ENCODE data around the gene CATSPERD.

DNA sequence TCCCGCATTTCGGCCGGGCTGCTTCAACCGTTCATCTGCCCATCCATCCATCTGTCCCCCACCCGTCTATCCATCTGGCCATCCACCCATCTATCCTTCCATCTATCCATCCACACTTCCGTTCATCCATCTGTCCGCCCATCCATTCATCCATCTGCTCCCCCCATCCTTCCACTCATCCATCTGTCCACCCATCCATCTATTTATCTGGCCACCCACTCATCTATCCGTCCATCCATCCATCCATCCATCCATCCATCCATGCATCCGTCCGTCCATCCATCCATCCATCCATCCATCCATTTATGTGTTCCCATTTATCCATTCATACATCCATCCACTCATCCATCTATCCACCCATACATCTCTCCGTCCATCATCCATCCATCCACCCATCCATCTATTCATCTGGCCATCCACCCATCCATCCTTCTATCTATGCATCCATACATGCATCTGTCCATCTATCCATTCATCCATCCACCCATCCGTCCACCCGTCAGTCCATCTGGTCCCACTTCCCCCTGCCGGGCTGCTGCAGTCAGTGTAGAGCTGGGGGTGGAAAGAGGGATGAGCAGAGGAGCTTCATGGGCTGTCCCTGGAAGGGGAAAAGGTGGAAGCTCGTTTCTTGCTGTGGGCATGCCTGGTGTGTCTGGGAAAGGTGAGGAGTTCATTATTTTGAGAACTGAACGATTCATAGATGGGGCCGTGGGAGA is 38.9 kb upstream of the CATSPERD start:
- no peak for TF ChIP-seq EZH2 (IDR thresholded peaks at IDR 0.05; ENCODE audit: low read length)
- TF ChIP-seq, protein P1, sequence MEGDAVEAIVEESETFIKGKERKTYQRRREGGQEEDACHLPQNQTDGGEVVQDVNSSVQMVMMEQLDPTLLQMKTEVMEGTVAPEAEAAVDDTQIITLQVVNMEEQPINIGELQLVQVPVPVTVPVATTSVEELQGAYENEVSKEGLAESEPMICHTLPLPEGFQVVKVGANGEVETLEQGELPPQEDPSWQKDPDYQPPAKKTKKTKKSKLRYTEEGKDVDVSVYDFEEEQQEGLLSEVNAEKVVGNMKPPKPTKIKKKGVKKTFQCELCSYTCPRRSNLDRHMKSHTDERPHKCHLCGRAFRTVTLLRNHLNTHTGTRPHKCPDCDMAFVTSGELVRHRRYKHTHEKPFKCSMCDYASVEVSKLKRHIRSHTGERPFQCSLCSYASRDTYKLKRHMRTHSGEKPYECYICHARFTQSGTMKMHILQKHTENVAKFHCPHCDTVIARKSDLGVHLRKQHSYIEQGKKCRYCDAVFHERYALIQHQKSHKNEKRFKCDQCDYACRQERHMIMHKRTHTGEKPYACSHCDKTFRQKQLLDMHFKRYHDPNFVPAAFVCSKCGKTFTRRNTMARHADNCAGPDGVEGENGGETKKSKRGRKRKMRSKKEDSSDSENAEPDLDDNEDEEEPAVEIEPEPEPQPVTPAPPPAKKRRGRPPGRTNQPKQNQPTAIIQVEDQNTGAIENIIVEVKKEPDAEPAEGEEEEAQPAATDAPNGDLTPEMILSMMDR (optimal IDR thresholded peaks at IDR 0.05 in 1 of 3, IDR thresholded peaks at IDR 0.05 in 1 of 3, conservative IDR thresholded peaks at IDR 0.05 in 1 of 3; ENCODE audit: extremely low read depth in 1 of 3, insufficient read depth in 2 of 3, low read length in 3 of 3) = no peak
